HG02885 (cell line): ENCODE data around the gene TXNL1.

Experiments used
- ATAC-seq: cut with Tn5 transposase; IDR thresholded peaks from one replicate; pipeline ENCODE4 v1.9.1; 2021; ENCODE audit warnings: mild to moderate bottlenecking; ENCODE audit not compliant: unreplicated experiment, poor library complexity

The TXNL1 gene

GRCh38 chr18:56647071-56647470, 8.7 kb upstream of the TXNL1 start:
- no peak for ATAC-seq

GRCh38 chr18:56645415-56646016, 7.1 kb upstream of the TXNL1 start:
- ATAC-seq: no peak

GRCh38 chr18:56643381-56643780, 5.0 kb upstream of the TXNL1 start:
- no peak for ATAC-seq

GRCh38 chr18:56641714-56642337, 3.4 kb upstream of the TXNL1 start:
- no peak for ATAC-seq

- no peak for ATAC-seq
These were observed 1.2 kb upstream of the TXNL1 start for GRCh38 chr18:56639571-56639970.

GRCh38 chr18:56639104-56639381, 651 bp upstream of the TXNL1 start:
- no peak for ATAC-seq

- ATAC-seq: peak; percentile 20
These were observed 621 bp downstream of the TXNL1 start for GRCh38 chr18:56637711-56638231.

- no peak for ATAC-seq
These were observed 1.2 kb downstream of the TXNL1 start for GRCh38 chr18:56637176-56637575.

- ATAC-seq: no peak
These were observed 3.4 kb downstream of the TXNL1 start for GRCh38 chr18:56635007-56635406.

- ATAC-seq: no peak
These were observed 6.0 kb downstream of the TXNL1 start for GRCh38 chr18:56632070-56633022.

- no peak for ATAC-seq
These were observed 10.4 kb downstream of the TXNL1 start for GRCh38 chr18:56627991-56628390.

GRCh38 chr18:56615738-56616520, 22.5 kb downstream of the TXNL1 start:
- no peak for ATAC-seq

- ATAC-seq: no peak
These were observed 31.8 kb downstream of the TXNL1 start for GRCh38 chr18:56606618-56607017.

GRCh38 chr18:56598422-56598821, 40.0 kb downstream of the TXNL1 start:
- no peak for ATAC-seq

GRCh38 chr18:56593906-56594305, 44.5 kb downstream of the TXNL1 start:
- no peak for ATAC-seq

- no peak for ATAC-seq
These were observed 58.4 kb downstream of the TXNL1 start for GRCh38 chr18:56580026-56580425.

GRCh38 chr18:56579451-56579850, 58.9 kb downstream of the TXNL1 start:
- no peak for ATAC-seq

GRCh38 chr18:56576826-56577573, 61.4 kb downstream of the TXNL1 start:
- no peak for ATAC-seq

GRCh38 chr18:56575819-56576663, 62.4 kb downstream of the TXNL1 start:
- ATAC-seq: peak; percentile 69
